BE2C (cell line): Measurements from ENCODE around the gene ZNF79.

ENCODE experiments used
- DNase-seq: peaks from one replicate; pipeline ENCODE4 v3.0.0-alpha.2; 2020
- H3K27me3 ChIP-seq: fragments of 250-450 bp; sonication (Bioruptor Pico); 2 replicates; pipeline ENCODE4 v1.5.1; 2020; ENCODE audit warnings: mild to moderate bottlenecking
- H3K36me3 ChIP-seq: fragments of 250-450 bp; sonication (Bioruptor Pico); 2 replicates; pipeline ENCODE4 v1.5.1; 2020; ENCODE audit warnings: mild to moderate bottlenecking
- H3K4me1 ChIP-seq: fragments of 250-450 bp; sonication (Bioruptor Pico); 2 replicates; pipeline ENCODE4 v1.5.1; 2020
- H3K4me3 ChIP-seq: 2 replicates; pipeline ENCODE4 v1.5.1; 2011; ENCODE audit warnings: low read depth, low read length
- H3K9me3 ChIP-seq: fragments of 250-450 bp; sonication (Bioruptor Pico); 2 replicates; pipeline ENCODE4 v1.5.1; 2020
- TF ChIP-seq, protein P1 (sequence below): IDR thresholded peaks from 2 replicates; pipeline ENCODE4 v1.5.1; 2012; ENCODE audit warnings: mild to moderate bottlenecking, low read depth, low read length

ZNF79 gene

DNA sequence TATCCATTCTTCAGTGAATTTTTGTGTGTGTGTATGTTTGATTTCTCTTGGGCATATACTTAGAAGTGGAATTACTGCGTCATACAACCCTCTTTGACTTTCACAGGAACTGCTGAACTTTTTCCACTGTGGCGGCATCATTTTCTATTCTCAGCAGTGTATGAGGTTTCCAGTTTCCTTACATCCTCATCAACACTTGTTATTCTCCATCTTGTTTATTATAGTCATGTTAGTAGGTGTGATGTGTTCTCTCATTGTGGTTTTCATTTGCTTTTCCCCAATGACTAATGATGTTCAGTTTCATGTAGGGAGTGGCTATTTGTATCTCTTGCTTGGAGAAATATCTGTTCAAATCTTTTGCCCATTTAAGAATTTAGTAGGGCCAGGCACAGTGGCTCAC is 2.6 kb downstream of the ZNF79 start:
- DNase-seq = no peak
- TF ChIP-seq, protein P1, sequence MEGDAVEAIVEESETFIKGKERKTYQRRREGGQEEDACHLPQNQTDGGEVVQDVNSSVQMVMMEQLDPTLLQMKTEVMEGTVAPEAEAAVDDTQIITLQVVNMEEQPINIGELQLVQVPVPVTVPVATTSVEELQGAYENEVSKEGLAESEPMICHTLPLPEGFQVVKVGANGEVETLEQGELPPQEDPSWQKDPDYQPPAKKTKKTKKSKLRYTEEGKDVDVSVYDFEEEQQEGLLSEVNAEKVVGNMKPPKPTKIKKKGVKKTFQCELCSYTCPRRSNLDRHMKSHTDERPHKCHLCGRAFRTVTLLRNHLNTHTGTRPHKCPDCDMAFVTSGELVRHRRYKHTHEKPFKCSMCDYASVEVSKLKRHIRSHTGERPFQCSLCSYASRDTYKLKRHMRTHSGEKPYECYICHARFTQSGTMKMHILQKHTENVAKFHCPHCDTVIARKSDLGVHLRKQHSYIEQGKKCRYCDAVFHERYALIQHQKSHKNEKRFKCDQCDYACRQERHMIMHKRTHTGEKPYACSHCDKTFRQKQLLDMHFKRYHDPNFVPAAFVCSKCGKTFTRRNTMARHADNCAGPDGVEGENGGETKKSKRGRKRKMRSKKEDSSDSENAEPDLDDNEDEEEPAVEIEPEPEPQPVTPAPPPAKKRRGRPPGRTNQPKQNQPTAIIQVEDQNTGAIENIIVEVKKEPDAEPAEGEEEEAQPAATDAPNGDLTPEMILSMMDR = no peak
- Histone ChIP-seq H3K36me3 (peaks cover 23% of the 10 kb centered on the region), H3K4me1 (no peaks in the 10 kb centered on the region), H3K4me3 (no peak overlapping the region), H3K9me3 (no peaks in the 10 kb centered on the region), H3K27me3 (no peaks in the 10 kb centered on the region)

DNA sequence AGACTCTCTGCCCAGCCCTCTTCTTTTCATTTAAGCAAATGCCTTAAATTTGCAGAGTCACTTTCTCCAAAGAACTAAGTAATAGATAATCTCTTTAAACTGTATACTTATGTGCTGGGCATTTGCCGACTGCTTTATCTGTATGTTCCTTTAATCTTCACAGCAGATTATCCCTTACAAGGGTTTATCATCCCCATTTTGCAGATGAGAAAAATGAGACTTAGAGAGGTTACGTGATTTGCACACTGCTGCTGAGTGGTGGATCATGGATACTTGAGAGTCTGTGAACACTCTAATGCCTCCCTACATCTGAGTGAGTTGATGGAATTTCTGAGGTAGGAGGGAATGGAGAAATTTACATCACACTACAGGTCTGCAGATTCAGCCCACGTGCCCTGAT is 4.2 kb downstream of the ZNF79 start:
- Histone ChIP-seq H3K27me3 (no peaks in the 10 kb centered on the region), H3K9me3 (no peaks in the 10 kb centered on the region), H3K4me3 (no peak overlapping the region), H3K36me3 (peaks cover 29% of the 10 kb centered on the region), H3K4me1 (no peaks in the 10 kb centered on the region)
- DNase-seq = no peak
- TF ChIP-seq, protein P1 = no peak

DNA sequence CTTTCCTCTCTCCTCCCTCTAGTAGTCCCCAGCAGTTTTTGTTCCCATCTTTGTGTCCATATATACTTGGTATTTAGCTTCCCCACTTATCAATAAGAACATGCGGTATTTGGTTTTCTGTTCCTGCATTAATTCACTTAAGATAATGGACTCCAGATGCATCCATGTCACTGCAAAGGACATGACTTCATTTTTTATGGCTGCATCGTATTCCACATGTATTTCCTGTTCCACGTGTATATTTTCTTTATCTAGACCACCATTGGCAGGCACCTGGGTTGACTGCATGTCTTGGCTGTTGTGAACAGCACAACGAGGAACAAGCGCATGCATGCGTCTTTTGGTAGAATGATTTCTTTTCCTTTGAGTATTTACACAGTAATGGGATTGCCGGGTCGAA is 6.2 kb downstream of the ZNF79 start:
- peaks cover 49% of the 10 kb centered on the region for H3K36me3 ChIP-seq
- no peaks in the 10 kb centered on the region for H3K27me3 ChIP-seq
- TF ChIP-seq, protein P1 = no peak
- no peaks in the 10 kb centered on the region for H3K4me1 ChIP-seq
- H3K9me3 ChIP-seq = no peaks in the 10 kb centered on the region
- no peak for DNase-seq
- no peak overlapping the region for H3K4me3 ChIP-seq

DNA sequence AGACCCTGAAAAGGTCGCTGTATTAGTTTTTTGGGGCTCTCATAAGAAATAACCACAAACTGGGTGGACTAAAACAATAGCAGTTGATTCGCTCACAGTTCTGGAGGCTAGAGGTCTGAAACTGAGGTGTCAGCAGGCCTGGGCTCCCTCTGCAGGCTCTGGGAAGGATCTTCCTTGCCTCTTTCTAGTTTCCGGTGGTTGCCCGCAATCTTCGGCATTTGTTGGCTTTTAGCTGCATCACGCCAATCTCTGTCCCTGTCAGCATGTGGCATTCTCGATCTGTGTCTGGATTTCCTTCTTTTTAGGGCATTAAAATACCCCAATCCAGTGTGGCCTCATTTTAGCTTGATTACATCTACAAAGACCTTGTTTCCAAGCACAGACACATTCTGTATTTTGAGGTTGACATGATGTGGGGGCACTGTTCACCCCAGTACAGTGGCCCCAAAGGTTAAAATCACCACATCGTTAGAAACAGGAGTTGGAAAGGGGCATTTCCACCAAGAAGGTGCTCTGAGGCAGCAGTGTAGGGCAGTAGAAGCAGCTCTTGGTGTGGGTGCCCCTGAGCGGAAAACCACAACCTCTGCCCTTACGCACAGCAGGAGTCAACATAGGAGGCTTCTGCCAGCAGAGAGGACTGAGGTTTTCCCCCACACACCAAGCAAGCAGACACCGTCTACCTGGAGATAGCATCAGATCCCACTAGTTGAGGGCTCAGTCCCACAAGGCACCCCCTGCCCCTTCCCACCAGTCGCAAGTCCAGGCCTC is 13.5 kb downstream of the ZNF79 start:
- TF ChIP-seq, protein P1 = no peak; the same call in 1 of the 2 replicates
- H3K36me3 ChIP-seq = peaks cover 93% of the 10 kb centered on the region

DNA sequence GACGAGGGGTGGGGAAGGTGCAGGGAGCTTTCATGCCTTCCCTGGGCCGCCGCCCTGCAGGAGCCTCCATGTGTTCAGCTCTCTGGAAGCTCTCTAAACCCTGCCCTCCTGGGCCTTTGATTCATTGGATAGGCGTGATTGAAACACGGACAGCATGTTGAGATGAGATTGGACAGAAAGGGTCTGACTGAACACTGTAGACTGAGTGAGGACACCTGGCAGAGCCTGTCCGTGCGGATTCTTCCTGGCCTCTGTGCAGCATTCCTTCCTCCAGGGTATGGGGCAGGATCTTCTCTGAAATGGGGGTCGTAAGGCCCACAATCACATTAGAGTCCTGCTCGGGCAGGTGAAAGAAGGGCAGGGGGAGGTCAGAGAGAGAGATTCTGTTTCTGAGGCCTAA is 14.2 kb downstream of the ZNF79 start:
- Histone ChIP-seq H3K4me3 (no peak overlapping the region), H3K27me3 (no peaks in the 10 kb centered on the region), H3K4me1 (no peaks in the 10 kb centered on the region), H3K9me3 (no peaks in the 10 kb centered on the region), H3K36me3 (peaks cover 94% of the 10 kb centered on the region)
- TF ChIP-seq, protein P1 = no peak
- DNase-seq = no peak

More for the DNA sequence above, 13.5 kb downstream of the ZNF79 start:
- Histone ChIP-seq H3K27me3 (no peaks in the 10 kb centered on the region), H3K4me1 (no peaks in the 10 kb centered on the region), H3K4me3 (no peak overlapping the region), H3K9me3 (no peaks in the 10 kb centered on the region)
- no peak for DNase-seq

DNA sequence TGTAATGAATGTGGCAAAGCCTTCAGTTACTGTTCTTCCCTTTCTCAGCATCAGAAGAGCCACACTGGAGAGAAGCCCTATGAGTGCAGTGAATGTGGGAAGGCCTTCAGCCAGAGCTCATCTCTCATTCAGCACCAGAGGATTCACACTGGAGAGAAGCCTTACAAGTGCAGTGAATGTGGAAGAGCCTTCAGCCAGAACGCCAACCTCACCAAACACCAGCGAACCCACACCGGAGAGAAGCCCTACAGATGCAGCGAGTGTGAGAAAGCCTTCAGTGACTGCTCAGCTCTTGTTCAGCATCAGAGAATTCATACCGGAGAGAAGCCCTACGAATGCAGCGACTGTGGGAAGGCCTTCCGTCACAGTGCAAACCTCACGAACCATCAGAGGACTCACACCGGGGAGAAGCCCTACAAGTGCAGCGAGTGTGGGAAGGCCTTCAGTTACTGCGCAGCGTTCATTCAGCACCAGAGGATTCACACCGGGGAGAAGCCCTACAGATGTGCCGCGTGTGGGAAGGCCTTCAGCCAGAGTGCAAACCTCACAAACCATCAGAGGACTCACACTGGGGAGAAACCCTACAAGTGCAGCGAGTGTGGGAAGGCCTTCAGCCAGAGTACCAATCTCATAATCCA is 20.2 kb downstream of the ZNF79 start:
- TF ChIP-seq, protein P1 = no peak
- no peak overlapping the region for H3K4me3 ChIP-seq
- DNase-seq = no peak
- peaks cover 2% of the 10 kb centered on the region for H3K9me3 ChIP-seq
- no peaks in the 10 kb centered on the region for H3K4me1 ChIP-seq
- H3K36me3 ChIP-seq = peaks cover 93% of the 10 kb centered on the region
- H3K27me3 ChIP-seq = no peaks in the 10 kb centered on the region
